ENCODE results near the gene KCNC3.

KCNC3 gene

GRCh38 chr19:50290775-50291174 is 38.4 kb downstream of the KCNC3 start:
- no peak for TF ChIP-seq CTCF (conservative IDR thresholded peaks at IDR 0.05; ENCODE audit: low read depth, low read length)
- Histone ChIP-seq H3K79me2 (ENCODE audit: insufficient read depth, low read depth) (no peaks in the 10 kb centered on the region), H3K4me1 (ENCODE audit: low read depth, poor library complexity, severe bottlenecking) (no peaks in the 10 kb centered on the region), H3K9ac (no peak overlapping the region), H3K27ac (no peak overlapping the region), H3K36me3 (ENCODE audit: insufficient read depth) (no peaks in the 10 kb centered on the region), H2AFZ (ENCODE audit: low read depth) (no peak overlapping the region), H3K4me3 (IDR thresholded peaks at IDR 0.05; ENCODE audit: insufficient read depth, low read depth, low read length) (no peak overlapping the region), H4K20me1 (ENCODE audit: insufficient read depth) (no peaks in the 10 kb centered on the region), H3K27me3 (ENCODE audit: insufficient read depth, low read depth) (peaks cover 22% of the 10 kb centered on the region; the same call in 1 of the 2 replicates), H3K4me2 (no peak overlapping the region)

GRCh38 chr19:50290011-50290410 is 39.2 kb downstream of the KCNC3 start:
- Histone ChIP-seq H3K4me1 (ENCODE audit: low read depth, poor library complexity, severe bottlenecking) (no peaks in the 10 kb centered on the region), H3K4me3 (IDR thresholded peaks at IDR 0.05; ENCODE audit: insufficient read depth, low read depth, low read length) (no peak overlapping the region), H3K79me2 (ENCODE audit: insufficient read depth, low read depth) (no peaks in the 10 kb centered on the region), H3K36me3 (ENCODE audit: insufficient read depth) (no peaks in the 10 kb centered on the region), H3K4me2 (no peak overlapping the region), H2AFZ (ENCODE audit: low read depth) (no peak overlapping the region), H3K27me3 (ENCODE audit: insufficient read depth, low read depth) (peaks cover 22% of the 10 kb centered on the region; the same call in 1 of the 2 replicates), H3K9ac (no peak overlapping the region), H4K20me1 (ENCODE audit: insufficient read depth) (no peaks in the 10 kb centered on the region), H3K27ac (no peak overlapping the region)
- no peak for TF ChIP-seq CTCF (conservative IDR thresholded peaks at IDR 0.05; ENCODE audit: low read depth, low read length)

- H3K27me3 ChIP-seq (ENCODE audit: insufficient read depth, low read depth), result peaks cover 23% of the 10 kb centered on the region; the same call in 1 of the 2 replicates
Observed at GRCh38 chr19:50288954-50289353, 40.2 kb downstream of the KCNC3 start.

GRCh38 chr19:50287331-50287730 is 41.8 kb downstream of the KCNC3 start:
- Histone ChIP-seq H3K27ac (no peak overlapping the region), H3K79me2 (ENCODE audit: insufficient read depth, low read depth) (no peaks in the 10 kb centered on the region), H4K20me1 (ENCODE audit: insufficient read depth) (no peaks in the 10 kb centered on the region), H2AFZ (ENCODE audit: low read depth) (no peak overlapping the region), H3K27me3 (ENCODE audit: insufficient read depth, low read depth) (peaks cover 31% of the 10 kb centered on the region; the same call in 1 of the 2 replicates), H3K9ac (no peak overlapping the region), H3K4me3 (IDR thresholded peaks at IDR 0.05; ENCODE audit: insufficient read depth, low read depth, low read length) (no peak overlapping the region), H3K4me1 (ENCODE audit: low read depth, poor library complexity, severe bottlenecking) (no peaks in the 10 kb centered on the region), H3K4me2 (no peak overlapping the region), H3K36me3 (ENCODE audit: insufficient read depth) (no peaks in the 10 kb centered on the region)
- TF ChIP-seq CTCF (conservative IDR thresholded peaks at IDR 0.05; ENCODE audit: low read depth, low read length), result no peak

More at GRCh38 chr19:50288954-50289353, 40.2 kb downstream of the KCNC3 start:
- H3K36me3 ChIP-seq (ENCODE audit: insufficient read depth), result no peaks in the 10 kb centered on the region
- no peak overlapping the region for H3K4me2 ChIP-seq
- no peaks in the 10 kb centered on the region for H3K4me1 ChIP-seq (ENCODE audit: low read depth, poor library complexity, severe bottlenecking)
- no peak overlapping the region for H3K9ac ChIP-seq
- H2AFZ ChIP-seq (ENCODE audit: low read depth), result no peak overlapping the region
- TF ChIP-seq CTCF (conservative IDR thresholded peaks at IDR 0.05; ENCODE audit: low read depth, low read length), result no peak
- no peak overlapping the region for H3K27ac ChIP-seq
- H3K4me3 ChIP-seq (IDR thresholded peaks at IDR 0.05; ENCODE audit: insufficient read depth, low read depth, low read length), result no peak overlapping the region
- no peaks in the 10 kb centered on the region for H4K20me1 ChIP-seq (ENCODE audit: insufficient read depth)
- no peaks in the 10 kb centered on the region for H3K79me2 ChIP-seq (ENCODE audit: insufficient read depth, low read depth)
